ENCODE measurements around the gene HEPHL1.

- no peak for TF ChIP-seq CTCF (conservative IDR thresholded peaks at IDR 0.05 in 1 of 2, IDR thresholded peaks at IDR 0.05 in 1 of 2; ENCODE audit: extremely low read depth in 1 of 2, insufficient read depth in 1 of 2, low read depth in 1 of 2, low read length in 2 of 2)
- TF ChIP-seq EZH2 (IDR thresholded peaks at IDR 0.05; ENCODE audit: borderline replicate concordance, low read length): no peak
Observed at GRCh38 chr11:94025690-94026394, 4.7 kb downstream of the HEPHL1 start.

Data from mammary epithelial cell (primary cell).